Right hindlimb (tissue), 1 donor: Measurements from ENCODE around the gene ZXDC.

Source experiments
- DNase-seq: peaks from one replicate; pipeline ENCODE4 v3.0.0-alpha.2; 2018

ZXDC gene

GRCh38 chr3:126488886-126489569 lies 13.3 kb upstream of the ZXDC start:
- no peak for DNase-seq

- no peak for DNase-seq
Measured at GRCh38 chr3:126488185-126488584, 12.5 kb upstream of the ZXDC start.

- DNase-seq, result peak; percentile 57
Measured at GRCh38 chr3:126487151-126487771, 11.6 kb upstream of the ZXDC start.

GRCh38 chr3:126486360-126486847 lies 10.7 kb upstream of the ZXDC start:
- peak; percentile 62 for DNase-seq

- DNase-seq, result no peak
Measured at GRCh38 chr3:126485956-126486355, 10.3 kb upstream of the ZXDC start.

- no peak for DNase-seq
Measured at GRCh38 chr3:126485176-126485897, 9.6 kb upstream of the ZXDC start.

GRCh38 chr3:126484662-126485061 lies 9.0 kb upstream of the ZXDC start:
- DNase-seq, result no peak

- DNase-seq, result no peak
Measured at GRCh38 chr3:126484148-126484547, 8.5 kb upstream of the ZXDC start.

- DNase-seq, result no peak
Measured at GRCh38 chr3:126483321-126483761, 7.7 kb upstream of the ZXDC start.

- no peak for DNase-seq
Measured at GRCh38 chr3:126482503-126483255, 7.0 kb upstream of the ZXDC start.

- peak; percentile 54 for DNase-seq
Measured at GRCh38 chr3:126481808-126482502, 6.3 kb upstream of the ZXDC start.

- peak; percentile 74 for DNase-seq
Measured at GRCh38 chr3:126480861-126481260, 5.2 kb upstream of the ZXDC start.

- DNase-seq, result peak; percentile 66
Measured at GRCh38 chr3:126480206-126480605, 4.5 kb upstream of the ZXDC start.

GRCh38 chr3:126479642-126480041 lies 4.0 kb upstream of the ZXDC start:
- no peak for DNase-seq

- no peak for DNase-seq
Measured at GRCh38 chr3:126478581-126479310, 3.1 kb upstream of the ZXDC start.

GRCh38 chr3:126477061-126477380 lies 1.3 kb upstream of the ZXDC start:
- DNase-seq, result no peak

- peak; percentile 67 for DNase-seq
Measured at GRCh38 chr3:126476166-126477060, 722 bp upstream of the ZXDC start.

- DNase-seq, result peak; percentile 52
Measured at GRCh38 chr3:126474498-126475412, 936 bp downstream of the ZXDC start.

GRCh38 chr3:126473292-126474168 lies 2.2 kb downstream of the ZXDC start:
- DNase-seq, result no peak
